SJSA1 (cell line): ENCODE measurements around the gene GNA12. TPM values are rescaled to one million over a fixed set of nuclear protein-coding genes. Genes with fewer than 3 reads are reported as not detected.
"Not testable (repeated sequence)": the region's sequence is repeated elsewhere in the genome, so short reads cannot be mapped to it uniquely, and the experiment has no call there.

Experiments used
- DNase-seq, 2 experiments: peaks; one replicate each; pipeline ENCODE4 v3.0.0-alpha.2; 2015 to 2020; ENCODE audit warnings: low spot score in 2 of 2, low read depth in 1 of 2
- H3K27ac ChIP-seq: fragments of 250-450 bp; sonication (Bioruptor Pico); 2 replicates; pipeline ENCODE4 v1.5.1; 2020; ENCODE audit warnings: mild to moderate bottlenecking, moderate library complexity
- H3K27me3 ChIP-seq: fragments of 250-450 bp; sonication (Bioruptor Pico); replicated peaks from 2 replicates; pipeline ENCODE4 v1.5.1; 2020; ENCODE audit warnings: mild to moderate bottlenecking, moderate library complexity
- H3K36me3 ChIP-seq: fragments of 250-450 bp; sonication (Bioruptor Pico); 2 replicates; pipeline ENCODE4 v1.5.1; 2020; ENCODE audit warnings: mild to moderate bottlenecking
- H3K4me1 ChIP-seq: fragments of 250-450 bp; sonication (Bioruptor Pico); replicated peaks from 2 replicates; pipeline ENCODE4 v1.6.1; 2021; ENCODE audit warnings: mild to moderate bottlenecking
- H3K4me3 ChIP-seq: fragments of 250-450 bp; sonication (Bioruptor Pico); 2 replicates; pipeline ENCODE4 v1.5.1; 2020; ENCODE audit warnings: mild to moderate bottlenecking
- H3K9me3 ChIP-seq: fragments of 250-450 bp; sonication (Bioruptor Pico); replicated peaks from 2 replicates; pipeline ENCODE4 v1.5.1; 2020; ENCODE audit warnings: mild to moderate bottlenecking
- total RNA-seq: library from RNA; depleted of rRNA; stranded (reverse); fragments of >200 nt; shearing (Covaris generic); gene quantifications from 2 replicates; pipeline ENCODE4 v1.2.3, GENCODE V29; 2014

GNA12 gene
- total RNA-seq, 1 experiment from 2014 or later: 31.2 TPM

DNA sequence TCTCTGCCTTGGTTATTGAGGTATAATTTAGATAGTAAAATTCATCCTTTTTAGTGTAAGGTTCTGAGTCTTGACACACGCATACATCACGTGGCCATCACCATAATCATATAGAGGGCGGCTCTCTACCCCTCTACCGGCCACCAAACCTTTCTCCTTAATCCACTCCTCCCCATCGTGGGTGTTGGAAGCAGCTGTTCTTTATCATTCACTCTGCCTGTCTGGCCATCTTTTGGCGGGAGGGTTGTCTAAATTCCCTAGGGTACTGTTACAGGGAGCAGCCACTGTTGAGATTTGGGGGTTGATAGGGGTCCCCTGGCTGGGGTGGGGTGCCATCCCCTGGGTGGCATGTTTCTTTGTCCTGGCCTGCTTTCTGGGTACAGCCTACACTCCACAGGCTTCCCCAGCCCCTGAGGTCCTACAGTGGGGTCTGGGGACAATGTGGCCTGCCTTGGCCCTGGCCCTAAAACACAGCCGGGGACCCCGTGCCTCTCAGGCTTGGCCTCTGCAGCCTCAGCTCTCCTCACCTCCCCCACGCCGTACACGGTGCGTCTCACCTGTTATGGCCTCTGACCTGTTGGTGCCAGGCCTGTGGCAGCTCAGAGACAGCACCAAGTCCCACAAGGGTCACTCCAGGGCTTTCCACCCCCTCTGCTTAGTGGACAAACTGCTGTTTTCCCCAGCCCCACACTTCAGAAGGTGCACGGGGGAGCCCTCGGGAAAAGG is 138.6 kb downstream of the GNA12 start:
- Histone ChIP-seq H3K9me3 (no peaks in the 10 kb centered on the region), H3K36me3 (no peaks in the 10 kb centered on the region; the same call in 1 of the 2 replicates), H3K27ac (no peak overlapping the region), H3K4me1 (no peaks in the 10 kb centered on the region), H3K4me3 (no peak overlapping the region), H3K27me3 (no peaks in the 10 kb centered on the region)
- DNase-seq: no peak

DNA sequence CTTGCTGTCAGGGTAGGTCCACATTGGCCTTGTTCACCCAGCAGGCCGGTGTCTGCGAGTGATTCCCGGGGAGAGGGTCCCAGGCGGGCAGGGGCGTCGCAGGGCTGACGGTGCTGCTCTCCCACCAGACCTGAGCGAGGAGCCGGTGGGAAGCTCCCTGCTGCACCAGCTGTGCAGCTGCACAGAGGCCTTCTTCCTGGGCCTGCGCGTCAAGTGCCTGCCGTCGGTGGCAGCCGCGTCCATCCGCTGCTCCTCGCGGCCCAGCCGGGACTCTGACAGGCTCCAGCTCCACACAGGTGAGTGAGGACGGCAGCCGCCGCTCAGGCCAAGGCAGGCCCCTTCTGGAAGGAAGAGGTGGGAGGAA is 141.5 kb downstream of the GNA12 start:
- Histone ChIP-seq H3K9me3 (no peaks in the 10 kb centered on the region), H3K36me3 (no peaks in the 10 kb centered on the region), H3K4me1 (no peaks in the 10 kb centered on the region), H3K27ac (no peak overlapping the region), H3K27me3 (no peaks in the 10 kb centered on the region), H3K4me3 (no peak overlapping the region)
- DNase-seq: no peak

DNA sequence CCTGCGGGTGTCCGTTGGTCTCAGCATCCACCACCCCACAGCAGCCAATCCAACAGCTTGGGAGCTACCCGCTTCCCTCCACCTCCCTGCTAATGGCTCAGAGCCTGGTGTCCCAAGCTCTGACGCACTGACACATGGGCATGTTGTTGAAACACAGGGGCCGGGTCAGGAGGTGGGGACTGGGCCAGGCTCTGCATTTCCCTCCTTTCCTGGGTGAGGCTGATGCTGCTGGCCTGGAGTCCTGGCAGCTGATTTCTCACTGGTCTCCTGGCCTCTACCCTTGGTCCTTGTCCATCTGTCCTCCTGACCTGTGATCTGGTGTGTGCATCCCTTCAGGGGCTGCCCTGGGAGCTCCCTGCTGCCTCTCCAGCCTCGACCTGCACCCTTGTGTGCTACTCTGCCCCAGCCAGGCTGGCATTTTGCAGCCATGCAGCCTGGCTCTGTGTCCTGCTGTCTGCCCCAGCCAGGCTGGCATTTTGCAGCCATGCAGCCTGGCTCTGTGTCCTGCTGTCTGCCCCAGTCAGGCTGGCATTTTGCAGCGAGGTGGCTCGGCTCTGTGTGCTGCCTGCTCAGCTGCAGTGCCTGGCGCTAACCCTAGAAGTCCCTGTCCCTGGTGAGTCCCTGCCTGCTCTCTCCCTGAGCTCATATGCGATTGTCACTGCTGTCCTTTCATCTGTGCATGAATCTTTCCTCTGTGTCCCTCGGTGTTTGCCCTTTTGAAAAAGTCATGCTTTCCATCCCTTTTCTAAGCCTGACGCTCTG is 142.1 kb downstream of the GNA12 start:
- no peak overlapping the region for H3K27ac ChIP-seq
- no peak for DNase-seq
- H3K9me3 ChIP-seq: no peaks in the 10 kb centered on the region
- no peaks in the 10 kb centered on the region for H3K36me3 ChIP-seq
- no peaks in the 10 kb centered on the region for H3K4me1 ChIP-seq
- H3K27me3 ChIP-seq: no peaks in the 10 kb centered on the region
- no peak overlapping the region for H3K4me3 ChIP-seq

DNA sequence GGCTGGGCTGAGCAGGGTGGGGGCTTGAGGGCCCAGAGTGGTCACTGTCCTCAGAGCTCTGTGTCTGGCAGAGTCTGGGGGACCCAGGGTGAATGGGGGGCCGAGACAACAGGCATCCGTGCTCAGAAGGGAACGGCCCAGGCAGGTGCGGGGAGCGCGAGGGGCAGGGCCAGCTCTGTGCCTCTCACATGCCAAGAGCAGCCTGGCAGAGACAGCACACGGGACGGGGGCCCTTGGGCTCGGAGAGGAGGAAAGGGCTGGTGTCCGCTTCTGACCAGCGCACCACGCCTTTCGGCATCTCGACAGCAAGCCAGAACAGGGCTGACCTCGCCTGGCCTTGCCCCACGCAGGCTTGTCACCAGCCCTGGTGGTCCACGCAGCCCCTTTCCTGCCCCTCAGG is 142.7 kb downstream of the GNA12 start:
- no peak overlapping the region for H3K4me3 ChIP-seq
- no peaks in the 10 kb centered on the region for H3K4me1 ChIP-seq
- DNase-seq: no peak
- no peaks in the 10 kb centered on the region for H3K36me3 ChIP-seq
- H3K27ac ChIP-seq: no peak overlapping the region
- H3K9me3 ChIP-seq: no peaks in the 10 kb centered on the region
- no peaks in the 10 kb centered on the region for H3K27me3 ChIP-seq

DNA sequence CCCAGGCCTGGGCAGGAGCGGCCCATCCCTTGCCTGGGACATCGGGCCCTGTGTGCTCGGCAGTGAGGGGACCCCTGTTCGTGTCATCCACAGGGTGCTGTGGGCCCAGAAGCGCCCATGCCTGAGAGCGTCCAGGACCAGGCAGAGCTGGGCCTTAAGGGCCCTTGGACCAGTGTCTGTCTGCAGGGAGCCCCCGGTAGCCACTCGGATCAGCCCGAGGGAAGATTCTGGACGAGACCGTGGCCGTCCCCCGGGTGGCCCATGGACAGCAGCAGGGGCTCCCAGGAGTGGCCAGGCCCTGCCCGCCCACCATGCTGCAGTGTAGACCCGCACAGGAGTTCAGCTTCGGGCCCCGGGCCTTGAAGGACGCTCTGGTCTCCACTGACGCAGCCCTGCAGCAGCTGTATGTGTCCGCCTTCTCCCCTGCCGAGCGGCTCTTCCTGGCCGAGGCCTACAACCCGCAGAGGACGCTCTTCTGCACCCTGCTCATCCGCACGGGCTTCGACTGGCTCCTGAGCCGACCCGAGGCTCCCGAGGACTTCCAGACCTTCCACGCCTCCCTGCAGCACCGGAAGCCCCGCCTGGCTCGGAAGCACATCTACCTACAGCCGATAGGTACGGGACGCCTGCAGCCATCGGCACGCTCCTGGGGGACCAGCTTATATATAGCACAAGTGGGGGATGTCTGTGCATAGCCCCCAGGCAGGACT is 143.8 kb downstream of the GNA12 start:
- no peaks in the 10 kb centered on the region for H3K4me1 ChIP-seq
- H3K27ac ChIP-seq: no peak overlapping the region
- H3K9me3 ChIP-seq: no peaks in the 10 kb centered on the region
- H3K4me3 ChIP-seq: no peak overlapping the region
- no peaks in the 10 kb centered on the region for H3K36me3 ChIP-seq
- no peaks in the 10 kb centered on the region for H3K27me3 ChIP-seq
- no peak for DNase-seq

DNA sequence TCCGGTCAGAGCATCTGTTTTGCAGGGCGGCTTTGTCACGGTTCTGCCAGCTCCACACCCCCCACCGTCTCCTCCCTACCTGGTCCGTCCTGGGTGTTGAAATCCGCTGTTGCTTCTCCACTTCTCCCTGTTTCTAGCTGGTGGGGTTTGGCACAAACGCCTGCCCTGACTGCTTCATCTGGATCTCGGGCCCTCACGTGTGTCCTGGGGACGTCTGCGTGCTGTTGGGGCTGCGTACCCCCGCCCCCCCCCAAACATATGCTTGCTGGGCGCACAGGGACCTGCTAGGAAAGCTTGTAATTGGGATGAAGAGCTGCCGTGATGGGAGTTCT is 144.9 kb downstream of the GNA12 start:
- Histone ChIP-seq H3K27me3 (no peaks in the 10 kb centered on the region), H3K9me3 (no peaks in the 10 kb centered on the region), H3K36me3 (no peaks in the 10 kb centered on the region), H3K27ac (no peak overlapping the region), H3K4me1 (no peaks in the 10 kb centered on the region), H3K4me3 (no peak overlapping the region)
- no peak for DNase-seq

DNA sequence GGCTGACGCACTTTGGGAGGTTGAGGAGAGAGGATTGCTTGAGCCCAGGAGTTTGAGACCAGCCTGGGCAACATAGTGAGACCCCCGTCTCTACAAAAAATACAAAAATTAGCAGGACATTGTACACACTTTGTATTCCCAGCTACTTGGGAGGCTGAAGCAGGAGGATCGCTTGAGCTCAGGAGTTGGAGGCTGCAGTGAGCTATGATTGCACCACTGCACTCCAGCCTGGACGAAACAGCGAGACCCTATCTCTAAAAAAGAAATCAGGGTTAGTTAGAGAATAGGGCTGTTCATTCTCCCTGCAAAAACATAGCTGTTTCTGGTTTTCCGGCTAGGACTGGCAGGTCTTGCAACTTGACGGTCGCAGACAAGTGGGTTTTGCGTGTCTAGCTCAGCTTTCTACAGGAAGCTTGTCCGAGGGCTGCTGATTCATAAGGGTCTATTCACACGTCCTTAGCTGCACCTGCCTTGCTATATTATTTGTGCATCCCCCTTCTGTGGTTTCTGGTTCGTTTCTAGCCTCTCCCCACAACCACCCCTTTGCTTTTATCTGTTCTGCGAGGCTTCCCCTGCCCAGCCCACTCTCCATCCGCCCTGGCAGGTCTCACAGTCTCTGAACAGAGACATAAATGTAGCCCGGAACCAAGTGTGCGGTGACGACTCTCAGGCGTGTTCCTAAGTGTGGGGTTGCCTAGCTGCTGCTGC is 145.4 kb downstream of the GNA12 start:
- Histone ChIP-seq H3K36me3 (no peaks in the 10 kb centered on the region), H3K27me3 (no peaks in the 10 kb centered on the region), H3K4me3 (no peak overlapping the region), H3K4me1 (no peaks in the 10 kb centered on the region), H3K9me3 (no peaks in the 10 kb centered on the region), H3K27ac (no peak overlapping the region)
- DNase-seq: no peak

DNA sequence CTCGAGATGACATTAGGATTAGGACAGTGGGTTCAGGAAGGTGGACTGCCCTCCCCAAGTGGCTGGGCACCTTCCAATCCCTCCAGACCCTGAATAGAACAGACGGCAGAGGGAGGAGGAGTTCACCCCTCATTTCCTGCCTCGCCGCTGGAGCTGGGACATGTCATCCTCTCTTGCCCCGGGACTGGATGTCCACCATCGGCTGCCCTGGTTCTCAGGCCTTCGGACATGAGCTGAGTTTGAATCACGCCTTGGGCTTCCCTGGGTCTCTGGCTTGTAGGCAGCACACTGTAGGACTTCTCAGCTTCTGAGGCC is 150.0 kb downstream of the GNA12 start:
- not testable (repeated sequence) for H3K4me3 ChIP-seq, H3K9me3 ChIP-seq, H3K27ac ChIP-seq, H3K36me3 ChIP-seq, DNase-seq, H3K27me3 ChIP-seq
- peaks cover 17% of the 10 kb centered on the region for H3K4me1 ChIP-seq

DNA sequence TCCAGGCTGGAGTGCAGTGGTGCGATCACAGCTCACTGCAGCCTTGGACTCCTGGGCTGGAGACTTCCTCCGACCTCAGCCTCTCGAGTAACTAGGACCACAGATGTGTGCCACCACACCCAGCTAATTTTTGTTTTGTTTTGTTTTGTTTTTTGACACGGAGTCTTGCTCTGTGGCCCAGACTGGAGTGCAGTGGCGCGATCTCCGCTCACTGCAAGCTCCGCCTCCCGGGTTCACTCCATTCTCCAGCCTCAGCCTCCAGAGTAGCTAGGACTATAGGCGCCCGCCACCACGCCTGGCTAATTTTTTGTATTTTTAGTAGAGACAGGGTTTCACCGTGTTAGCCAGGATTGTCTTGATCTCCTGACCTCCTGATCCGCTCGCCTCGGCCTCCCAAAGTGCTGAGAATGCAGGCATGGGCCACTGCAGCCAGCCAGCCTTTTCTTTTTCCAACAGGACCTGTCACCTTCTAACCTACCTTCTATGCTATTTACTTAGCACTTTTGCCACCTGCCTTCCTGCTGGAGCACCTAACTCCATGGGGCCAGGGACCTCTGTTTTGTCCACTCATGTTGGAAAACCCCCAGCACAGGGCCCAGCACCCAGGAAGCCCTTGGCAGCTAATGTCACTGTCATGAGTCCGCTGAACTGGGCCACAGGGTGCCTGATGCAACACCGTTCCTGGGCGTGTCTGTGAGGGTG is 150.5 kb downstream of the GNA12 start:
- H3K27ac ChIP-seq, DNase-seq, H3K27me3 ChIP-seq, H3K4me3 ChIP-seq, H3K36me3 ChIP-seq, H3K9me3 ChIP-seq: not testable (repeated sequence)
- peaks cover 22% of the 10 kb centered on the region for H3K4me1 ChIP-seq

DNA sequence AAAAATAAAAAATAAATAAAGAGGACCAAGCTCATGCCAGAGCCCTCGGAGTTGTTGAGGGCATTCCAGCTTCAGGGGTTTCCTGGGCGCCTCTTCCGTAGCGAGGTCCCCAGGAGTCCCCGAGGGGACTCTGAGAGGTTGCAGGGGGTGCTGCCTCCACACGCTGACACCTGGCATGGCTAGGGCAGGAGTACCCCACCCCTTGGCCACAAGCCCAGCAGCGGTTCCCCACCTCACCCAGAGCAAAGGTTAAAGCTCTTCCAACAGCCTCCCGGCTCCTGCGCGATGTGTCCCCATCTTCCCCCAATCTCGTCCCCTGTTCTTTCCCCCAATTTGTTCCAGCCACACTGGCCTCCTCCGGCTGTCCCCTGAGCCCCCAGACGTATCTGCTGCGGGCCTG is 151.6 kb downstream of the GNA12 start:
- peaks cover 32% of the 10 kb centered on the region for H3K4me1 ChIP-seq
- no peak overlapping the region for H3K4me3 ChIP-seq
- H3K27me3 ChIP-seq: peaks cover 20% of the 10 kb centered on the region
- H3K27ac ChIP-seq: no peak overlapping the region
- no peak for DNase-seq
- H3K9me3 ChIP-seq: no peaks in the 10 kb centered on the region
- H3K36me3 ChIP-seq: no peaks in the 10 kb centered on the region

DNA sequence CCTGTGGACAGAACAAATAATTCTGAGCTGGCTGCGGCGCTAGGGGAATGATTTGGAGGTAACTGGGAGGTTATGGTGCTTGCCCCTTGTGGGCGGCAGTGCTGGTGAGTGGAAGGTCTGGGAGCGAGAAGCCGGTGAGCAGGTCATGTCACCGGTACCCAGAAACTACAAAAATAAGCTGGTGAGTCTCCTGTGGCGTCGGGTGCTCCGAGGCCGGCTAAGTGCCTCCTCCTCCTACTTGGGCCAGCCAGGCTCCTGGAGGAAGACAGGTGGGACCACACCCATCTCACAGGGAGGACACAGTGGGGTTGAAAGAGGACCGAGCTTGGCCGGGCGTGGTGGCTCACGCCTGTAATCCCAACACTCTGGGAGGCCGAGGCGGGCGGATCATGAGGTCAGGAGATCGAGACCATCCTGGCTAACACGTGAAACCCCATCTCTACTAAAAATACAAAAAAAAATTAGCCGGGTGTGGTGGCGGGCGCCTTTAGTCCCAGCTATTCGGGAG is 152.1 kb downstream of the GNA12 start:
- not testable (repeated sequence) for H3K9me3 ChIP-seq, H3K36me3 ChIP-seq, H3K4me3 ChIP-seq, DNase-seq, H3K27ac ChIP-seq
- peaks cover 38% of the 10 kb centered on the region for H3K4me1 ChIP-seq
- peaks cover 21% of the 10 kb centered on the region for H3K27me3 ChIP-seq

DNA sequence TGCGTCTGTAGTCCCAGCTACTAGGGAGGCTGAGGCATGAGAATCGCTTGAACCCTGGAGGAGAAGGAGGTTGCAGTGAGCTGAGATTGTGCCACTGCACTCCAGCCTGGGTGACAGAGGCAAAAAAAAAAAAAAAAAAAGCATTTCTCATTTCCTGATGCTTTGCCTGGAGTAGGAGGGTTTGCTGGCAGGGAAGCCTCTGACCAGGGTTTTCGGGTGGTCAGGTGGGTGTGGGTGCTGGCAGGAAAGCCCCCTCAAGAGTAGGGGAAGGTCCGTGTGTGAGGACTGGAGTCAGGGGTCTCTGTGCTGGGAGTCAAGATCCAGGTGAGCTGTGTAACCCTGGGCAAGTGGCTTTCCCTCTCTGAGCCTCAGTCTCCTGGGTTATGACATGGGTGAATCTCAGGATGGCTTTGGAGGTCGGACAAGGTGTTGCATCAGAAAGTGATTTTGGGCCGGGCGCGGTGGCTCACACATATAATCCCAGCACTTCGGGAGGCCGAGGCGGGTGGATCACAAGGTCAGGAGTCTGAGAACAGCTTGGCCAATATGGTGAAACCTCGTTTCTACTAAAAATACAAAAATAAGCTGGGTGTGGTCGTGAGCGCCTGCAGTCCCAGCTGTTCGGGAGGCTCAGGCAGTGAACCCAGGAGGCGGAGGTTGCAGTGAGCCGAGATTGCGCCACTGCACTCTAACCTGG is 152.9 kb downstream of the GNA12 start:
- peaks cover 39% of the 10 kb centered on the region for H3K4me1 ChIP-seq
- no peak overlapping the region for H3K4me3 ChIP-seq
- no peaks in the 10 kb centered on the region for H3K36me3 ChIP-seq
- no peak for DNase-seq
- H3K27me3 ChIP-seq: peaks cover 21% of the 10 kb centered on the region
- H3K27ac ChIP-seq: no peak overlapping the region
- no peaks in the 10 kb centered on the region for H3K9me3 ChIP-seq
